GM12878 (cell line): ENCODE measurements around the gene DISC1. TPM values are rescaled to one million over a fixed set of nuclear protein-coding genes. Genes with fewer than 3 reads are reported as not detected.

Source experiments
- ATAC-seq: fragments of 200-7000 bp; cut with Tn5 transposase; 3 replicates; pipeline ENCODE4 v1.9.1; 2020; ENCODE audit warnings: mild to moderate bottlenecking, moderate library complexity
- BruUV-seq: library from RNA; stranded (reverse); fragments of 400-500 nt; replicated peaks from 2 replicates; lab custom pipeline; 2021; lab: Mats Ljungman, UMichigan
- CTCF ChIA-PET: fragments of 300-600 bp; sonication (Branson Sonifier 250); formaldehyde crosslinking; extraction: SDS; loops from one replicate; lab custom pipeline; 2021; ENCODE audit warnings: inconsistent platforms; lab: Yijun Ruan, JAX
- POLR2A ChIA-PET: fragments of 350-600 bp; formaldehyde crosslinking; extraction: SDS; loops from one replicate; lab custom pipeline; 2021; ENCODE audit warnings: inconsistent platforms; lab: Charles Lee
- RAD21 ChIA-PET: fragments of 300-600 bp; sonication (Branson Sonifier 250); formaldehyde crosslinking; loops from one replicate; lab custom pipeline; 2023; ENCODE audit warnings: antibody characterized with exemption; ENCODE audit not compliant: unreplicated experiment; lab: Charles Lee
- SMC1A ChIA-PET: fragments of 300-600 bp; sonication (Branson Sonifier 250); formaldehyde crosslinking; loops from one replicate; lab custom pipeline; 2023; ENCODE audit not compliant: unreplicated experiment, uncharacterized antibody; lab: Charles Lee
- DNase-seq: peaks from one replicate; pipeline ENCODE4 v3.0.0-alpha.2; 2011; ENCODE audit warnings: low read depth, low spot score
- FAIRE-seq: peaks from 3 replicates; lab custom pipeline; 2011; peaks lifted over from hg19 to GRCh38; lab: Jason Lieb, UNC
- H2AFZ ChIP-seq: 2 replicates; pipeline ENCODE4 v1.6.0; 2011; ENCODE audit warnings: low read depth, low read length, control low read depth; ENCODE audit not compliant: control insufficient read depth
- H3K27ac ChIP-seq: 2 replicates; pipeline ENCODE4 v1.5.1; 2011; ENCODE audit warnings: control low read depth; ENCODE audit not compliant: control insufficient read depth, insufficient read depth
- H3K27me3 ChIP-seq, 2 experiments: replicated peaks in 1 of 2; 2 replicates each; pipeline versions ENCODE4 v1.6.0 to v1.6.1; 2011; ENCODE audit warnings: low read length in 1 of 2; ENCODE audit not compliant: control insufficient read depth in 2 of 2, insufficient read depth in 2 of 2
- H3K36me3 ChIP-seq, 2 experiments: 2 replicates each; pipeline ENCODE4 v1.5.1; 2011; ENCODE audit warnings: low read length in 1 of 2; ENCODE audit not compliant: control insufficient read depth in 2 of 2, insufficient read depth in 2 of 2
- H3K4me1 ChIP-seq: 2 replicates; pipeline ENCODE4 v1.6.1; 2011; ENCODE audit warnings: mild to moderate bottlenecking, low read length, moderate library complexity, mixed read lengths; ENCODE audit not compliant: control insufficient read depth, insufficient read depth
- H3K4me2 ChIP-seq: 2 replicates; pipeline ENCODE4 v1.6.0; 2011; ENCODE audit warnings: control low read depth; ENCODE audit not compliant: control insufficient read depth, insufficient read depth
- H3K4me3 ChIP-seq: fragments of 200-600 bp; sonication (generic); 2 replicates; pipeline ENCODE4 v1.5.1; 2016
- H3K79me2 ChIP-seq: 2 replicates; pipeline ENCODE4 v1.6.0; 2011; ENCODE audit warnings: low read length; ENCODE audit not compliant: control insufficient read depth, insufficient read depth
- H3K9ac ChIP-seq: 2 replicates; pipeline ENCODE4 v1.8.0; 2011; ENCODE audit warnings: low read length, control low read depth, mixed read lengths; ENCODE audit not compliant: control insufficient read depth, insufficient read depth
- H3K9me3 ChIP-seq: replicated peaks from 3 replicates; pipeline ENCODE4 v1.5.1; 2011; ENCODE audit warnings: mild to moderate bottlenecking, low read length; ENCODE audit not compliant: control insufficient read depth, insufficient read depth
- H4K20me1 ChIP-seq: 2 replicates; pipeline ENCODE4 v1.6.0; 2011; ENCODE audit not compliant: control insufficient read depth, insufficient read depth
- ATF7 ChIP-seq: fragments of 450-650 bp; IDR thresholded peaks from 2 replicates; pipeline ENCODE4 v1.6.1; 2016; ENCODE audit warnings: low read depth, mild to moderate bottlenecking
- EP300 ChIP-seq, 2 experiments: fragments of 150-350 bp in 1 of 2; IDR thresholded peaks; 2 replicates each; pipeline ENCODE4 v1.6.1; 2011 to 2012; ENCODE audit warnings: low read depth in 2 of 2, low read length in 2 of 2, borderline replicate concordance in 1 of 2, improper control_type of control experiment in 1 of 2, inconsistent platforms in 1 of 2; ENCODE audit not compliant: control insufficient read depth in 1 of 2
- FOS ChIP-seq: IDR thresholded peaks from 3 replicates; pipeline ENCODE4 v1.6.1; 2011; ENCODE audit warnings: borderline replicate concordance; ENCODE audit not compliant: insufficient read length; ENCODE audit errors: extremely low read depth
- WGBS: methylation state at CpG from one replicate; pipeline ENCODE4 v1.1.6; 2016; ENCODE audit warnings: low lambda C conversion rate; ENCODE audit not compliant: insufficient replicate concordance, insufficient coverage; ENCODE audit errors: missing lambda C conversion rate; 5-methylcytosine and 5-hydroxymethylcytosine counted together
- in situ Hi-C: fragments of 300-500 bp; cut with MboI; formaldehyde crosslinking; loops from 9 replicates; pipeline ENCODE4 v1.14.3; 2018; ENCODE audit warnings: mixed read lengths
- intact Hi-C: fragments of 100-400 bp; cut with micrococcal nuclease; formaldehyde crosslinking; loops from one replicate; pipeline ENCODE4 v1.14.2; 2022; ENCODE audit not compliant: unreplicated experiment
- polyA plus RNA-seq, 11 experiments: library from polyadenylated mRNA; depleted of rRNA in 4 of 11; unstranded in 6 of 11; stranded (reverse) in 5 of 11; fragments of >200 nt; fragmentation: Nextera tagmentation in 4 of 11; fragmentation: Illumina TruSeq in 1 of 11; extraction: Ambion mirVana in 4 of 11; extraction: Trizol in 1 of 11; gene quantifications; 1 replicate in 1 of 11; 2 replicates in 10 of 11; pipeline versions ENCODE4 v1.2.1 to v1.2.3, GENCODE V29; 2011 to 2016; ENCODE audit warnings: inconsistent platforms in 2 of 11, missing spikeins in 2 of 11, low read depth in 1 of 11
- total RNA-seq, 4 experiments: library from RNA; depleted of rRNA in 3 of 4; stranded (reverse); fragments of >200 nt in 3 of 4; fragmentation: Illumina TruSeq in 1 of 4; extraction: Trizol in 1 of 4; gene quantifications; 2 replicates each; pipeline versions ENCODE4 v1.2.1 to v1.2.3, GENCODE V29; 2013 to 2021
- TF ChIP-seq, protein P1 (sequence below): IDR thresholded peaks from 2 replicates; pipeline ENCODE4 v1.6.1; 2011; ENCODE audit warnings: mild to moderate bottlenecking, low read depth, low read length, moderate library complexity; ENCODE audit not compliant: insufficient replicate concordance

DISC1 gene
- total and polyA plus RNA-seq, 10 of the 15 experiments (the other 5 are each of a cell fraction or from before 2014, with no cell fraction given): 0.05 to 0.72 (median 0.19) TPM; not detected in 1

DNA sequence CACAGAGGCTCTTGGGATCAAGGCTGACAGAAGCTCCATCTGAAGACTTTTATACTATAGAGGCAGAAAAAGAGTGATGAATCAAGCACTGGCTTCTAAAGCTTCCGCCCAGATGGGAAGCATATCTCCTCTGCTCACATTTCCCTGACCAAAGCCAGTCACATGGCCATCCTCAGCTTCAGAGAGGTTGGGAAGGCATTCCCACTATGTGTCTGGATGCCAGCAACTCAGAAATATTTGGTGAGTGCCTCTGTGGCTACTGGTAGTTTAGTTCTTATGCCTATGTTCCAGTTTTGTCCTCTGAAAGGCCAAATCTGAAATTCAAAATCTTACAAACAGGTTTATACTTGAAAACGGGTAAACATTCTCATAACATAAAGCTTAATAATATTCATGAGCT, 9.9 kb upstream of the DISC1 start:
- peaks cover 13% of the 10 kb centered on the region; the same call in 2 of the 3 replicates for H3K9me3 ChIP-seq
- POLR2A ChIA-PET: no interaction called here
- no peak overlapping the region for H3K27ac ChIP-seq
- no peak overlapping the region for H3K4me3 ChIP-seq
- 52% methylated on average over 2 of the region's 2 CpGs for WGBS
- no peak overlapping the region for H2AFZ ChIP-seq
- FAIRE-seq: no peak
- CTCF ChIA-PET: interaction anchor here (1.0 to 1.3 kb wide), 3 partner anchors 13 to 76 kb away, joined by 3 to 5 read pairs (median 3); no protein-coding TSS in a partner anchor
- no peak for DNase-seq
- no peaks in the 10 kb centered on the region for H4K20me1 ChIP-seq
- H3K4me2 ChIP-seq: no peak overlapping the region
- RAD21 ChIA-PET: no interaction called here
- SMC1A ChIA-PET: interaction anchor here (0.6 to 2.5 kb wide), 3 partner anchors 10 to 677 kb away, joined by 3 to 12 read pairs (median 4); no protein-coding TSS in a partner anchor
- no peak overlapping the region for H3K9ac ChIP-seq
- in situ Hi-C loops: no loop called here
- intact Hi-C loops: no loop called here
- TF ChIP-seq ATF7: no peak
- ATAC-seq: no peak
- no peaks in the 10 kb centered on the region for H3K36me3 ChIP-seq
- H3K79me2 ChIP-seq: no peaks in the 10 kb centered on the region
- peaks cover 29% of the 10 kb centered on the region for H3K4me1 ChIP-seq
- H3K27me3 ChIP-seq: 0 out of 4 replicates have a peak, but pooled peaks cover 0 to 2% of the 10 kb centered on the region in 2 experiments
- BruUV-seq: no TSS peak

DNA sequence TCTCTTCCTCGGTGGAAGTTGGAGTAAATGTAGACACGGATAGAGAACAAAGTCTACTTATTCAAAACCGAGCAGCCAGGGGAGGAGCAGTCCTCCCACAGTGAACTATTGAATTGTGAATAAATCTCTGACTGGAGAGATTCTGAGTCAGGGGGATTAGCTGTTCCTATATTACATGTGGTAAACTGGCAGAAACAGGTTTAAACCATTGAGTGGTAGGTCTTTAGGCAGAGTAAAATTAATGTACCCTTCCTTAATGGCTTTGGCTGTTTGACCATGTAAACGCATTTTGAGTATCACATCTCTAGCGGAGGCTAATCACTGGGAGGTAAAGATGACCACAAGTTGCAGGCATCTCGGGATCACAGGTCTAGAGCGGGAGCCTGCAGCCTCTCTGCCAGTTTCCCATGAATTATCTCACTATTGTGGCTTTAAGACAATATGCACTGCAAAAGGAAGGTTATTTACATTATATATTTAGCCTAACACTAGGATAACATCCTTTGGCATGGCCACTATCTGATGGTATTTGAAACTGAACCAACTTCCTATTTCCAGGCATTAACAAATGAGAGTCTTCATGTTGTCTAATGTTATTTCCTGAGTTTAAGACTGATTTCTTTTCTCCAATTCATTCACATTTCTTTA, 7.9 kb upstream of the DISC1 start:
- BruUV-seq: no TSS peak
- Histone ChIP-seq H3K27me3 (0 out of 4 replicates have a peak, but pooled peaks cover 0 to 2% of the 10 kb centered on the region in 2 experiments), H3K4me1 (peaks cover 10% of the 10 kb centered on the region; the same call in 1 of the 2 replicates), H3K9me3 (peaks cover 13% of the 10 kb centered on the region; the same call in 2 of the 3 replicates), H3K36me3 (no peaks in the 10 kb centered on the region), H3K4me3 (no peak overlapping the region), H4K20me1 (no peaks in the 10 kb centered on the region), H3K79me2 (no peaks in the 10 kb centered on the region), H3K9ac (no peak overlapping the region), H2AFZ (no peak overlapping the region), H3K4me2 (no peak overlapping the region), H3K27ac (no peak overlapping the region)
- intact Hi-C loops: no loop called here
- ATAC-seq (no peak), FAIRE-seq (no peak), DNase-seq (no peak)
- TF ChIP-seq EP300 (IDR thresholded peaks at IDR 0.05; ENCODE audit: borderline replicate concordance in 1 of 2, control insufficient read depth in 1 of 2, low read depth in 2 of 2, low read length in 2 of 2): no peak
- TF ChIP-seq, protein P1, sequence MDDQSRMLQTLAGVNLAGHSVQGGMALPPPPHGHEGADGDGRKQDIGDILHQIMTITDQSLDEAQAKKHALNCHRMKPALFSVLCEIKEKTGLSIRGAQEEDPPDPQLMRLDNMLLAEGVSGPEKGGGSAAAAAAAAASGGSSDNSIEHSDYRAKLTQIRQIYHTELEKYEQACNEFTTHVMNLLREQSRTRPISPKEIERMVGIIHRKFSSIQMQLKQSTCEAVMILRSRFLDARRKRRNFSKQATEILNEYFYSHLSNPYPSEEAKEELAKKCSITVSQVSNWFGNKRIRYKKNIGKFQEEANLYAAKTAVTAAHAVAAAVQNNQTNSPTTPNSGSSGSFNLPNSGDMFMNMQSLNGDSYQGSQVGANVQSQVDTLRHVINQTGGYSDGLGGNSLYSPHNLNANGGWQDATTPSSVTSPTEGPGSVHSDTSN: no peak
- no peak for TF ChIP-seq FOS
- CTCF ChIA-PET: no interaction called here
- 37% methylated on average over 7 of the region's 7 CpGs for WGBS
- in situ Hi-C loops: no loop called here
- SMC1A ChIA-PET: no interaction called here
- RAD21 ChIA-PET: no interaction called here
- POLR2A ChIA-PET: no interaction called here
